Measurements from ENCODE around the gene GNB1. TPM values are rescaled to one million over a fixed set of nuclear protein-coding genes. Genes with fewer than 3 reads are reported as not detected.

The GNB1 gene
- total and polyA plus RNA-seq, 7 donors, result 119 to 197 (median 157) TPM

DNA sequence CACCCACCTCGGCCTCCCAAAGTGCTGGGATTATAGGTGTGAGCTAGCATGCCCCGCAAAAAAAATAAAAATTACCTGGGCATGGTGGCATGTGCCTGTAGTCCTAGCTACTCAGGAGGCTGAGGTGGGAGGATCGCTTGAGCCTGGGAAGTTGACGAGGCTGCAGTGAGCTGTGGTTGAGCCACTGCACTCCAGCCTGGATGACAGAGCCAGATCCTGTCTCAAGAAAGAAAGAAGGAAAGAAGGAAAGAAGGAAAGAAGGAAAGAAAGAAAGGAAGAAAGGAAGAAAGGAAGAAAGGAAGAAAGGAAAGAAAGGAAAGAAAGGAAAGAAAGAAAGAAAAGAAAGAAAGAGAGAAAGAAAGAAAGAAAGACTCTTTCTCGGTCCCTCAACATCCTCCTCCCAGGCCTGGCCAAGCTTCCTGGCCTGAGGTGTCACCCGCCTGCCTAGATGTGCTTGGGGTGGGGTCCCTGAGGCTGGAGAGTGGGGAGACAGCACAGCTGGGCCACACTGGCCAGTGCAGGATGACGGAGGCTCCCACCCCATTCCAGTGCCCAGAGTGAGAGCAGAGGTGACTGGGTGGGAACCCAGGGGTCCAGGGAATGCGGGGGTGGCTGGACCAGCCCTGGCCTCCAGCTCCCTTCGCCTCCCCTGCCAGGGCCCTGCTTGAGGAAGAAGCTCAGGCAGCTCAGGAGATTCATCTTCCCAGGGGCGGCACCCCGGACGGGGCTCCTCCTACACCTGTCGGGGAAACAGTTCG, 10.2 kb upstream of the GNB1 start:
- WGBS, 2 donors, result 62 to 80% methylated on average over 14 of the region's 14 CpGs
- intact Hi-C loops (cut with DNase I), result no loop called here
- no peak for DNase-seq

GRCh38 chr1:1899967-1900327, 9.1 kb upstream of the GNB1 start:
- peaks cover 0 to 19% (median 16%) of the 10 kb centered on the region in 3 donors for H3K27me3 ChIP-seq
- DNase-seq, result no peak
- 71 to 93% methylated on average over 9 of the region's 9 CpGs for WGBS, 2 donors
- no peaks in the 10 kb centered on the region for H3K36me3 ChIP-seq
- H3K27ac ChIP-seq, result no peak overlapping the region
- no peaks in the 10 kb centered on the region for H3K9me3 ChIP-seq
- H3K4me1 ChIP-seq, result peaks cover 0 to 4% (median 1%) of the 10 kb centered on the region in 4 donors
- intact Hi-C loops (cut with DNase I), result no loop called here
- H3K4me3 ChIP-seq, result no peak overlapping the region
- no peak for TF ChIP-seq EP300 (IDR thresholded peaks at IDR 0.05)
- no peak for TF ChIP-seq POLR2AphosphoS5 (IDR thresholded peaks at IDR 0.05)
- TF ChIP-seq POLR2A (IDR thresholded peaks at IDR 0.05), result no peak
- TF ChIP-seq CTCF (IDR thresholded peaks at IDR 0.05), result no peak

More for the DNA sequence above, 10.2 kb upstream of the GNB1 start:
- TF ChIP-seq POLR2A (IDR thresholded peaks at IDR 0.05) (no peak), EP300 (IDR thresholded peaks at IDR 0.05) (no peak), POLR2AphosphoS5 (IDR thresholded peaks at IDR 0.05) (no peak), CTCF (IDR thresholded peaks at IDR 0.05) (no peak)
- no peaks in the 10 kb centered on the region for H3K9me3 ChIP-seq
- peaks cover 0 to 8% (median 6%) of the 10 kb centered on the region in 3 donors for H3K27me3 ChIP-seq
- H3K4me3 ChIP-seq, result no peak overlapping the region
- H3K36me3 ChIP-seq, result no peaks in the 10 kb centered on the region
- H3K4me1 ChIP-seq, result peaks cover 0 to 4% (median 0%) of the 10 kb centered on the region in 4 donors
- H3K27ac ChIP-seq, result no peak overlapping the region

DNA sequence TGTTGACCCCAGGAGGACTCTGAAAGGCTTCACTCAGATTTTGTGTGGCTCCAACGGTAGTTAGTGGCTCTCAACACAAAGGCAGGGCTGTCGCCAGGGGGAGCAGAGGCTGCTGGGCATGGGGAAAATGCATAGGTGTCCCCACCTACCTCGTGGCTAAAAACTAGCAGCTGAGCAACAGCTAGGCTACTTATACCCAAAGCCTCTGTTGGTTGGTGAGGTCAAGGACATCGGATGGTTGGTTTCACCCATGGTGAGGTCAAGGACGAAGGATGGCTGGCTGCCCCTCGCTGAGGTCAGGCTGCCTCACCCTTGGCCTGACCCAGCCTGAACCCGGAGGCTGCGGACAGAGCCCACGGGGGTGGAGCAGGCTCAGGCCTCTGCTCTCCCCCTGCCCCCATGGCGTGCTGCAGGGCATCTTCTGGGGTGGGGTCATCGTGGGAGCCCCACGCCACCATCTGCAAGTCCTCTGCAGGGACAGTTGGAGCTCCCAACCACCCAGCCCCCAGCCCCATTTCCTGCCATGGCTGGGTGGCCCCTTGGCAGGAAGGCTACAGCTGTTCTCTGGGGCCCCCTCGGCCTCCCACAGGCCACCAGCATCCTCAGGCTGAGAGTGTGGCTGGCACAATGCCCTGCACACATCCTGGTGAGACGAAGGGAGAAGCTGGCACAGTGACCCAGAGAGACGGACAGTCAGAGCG, 8.5 kb upstream of the GNB1 start:
- no peak overlapping the region for H3K27ac ChIP-seq
- peaks cover 0 to 24% (median 20%) of the 10 kb centered on the region in 3 donors for H3K27me3 ChIP-seq
- WGBS, 2 donors, result 39 to 75% methylated on average over 16 of the region's 16 CpGs
- H3K36me3 ChIP-seq, result no peaks in the 10 kb centered on the region
- no peaks in the 10 kb centered on the region for H3K9me3 ChIP-seq
- H3K4me1 ChIP-seq, result peaks cover 0 to 10% (median 4%) of the 10 kb centered on the region in 4 donors
- no peak for DNase-seq
- H3K4me3 ChIP-seq, result no peak overlapping the region
- TF ChIP-seq POLR2AphosphoS5 (IDR thresholded peaks at IDR 0.05), result no peak
- TF ChIP-seq CTCF (IDR thresholded peaks at IDR 0.05), result no peak
- TF ChIP-seq POLR2A (IDR thresholded peaks at IDR 0.05), result no peak
- no peak for TF ChIP-seq EP300 (IDR thresholded peaks at IDR 0.05)
- intact Hi-C loops (cut with DNase I), result no loop called here

GRCh38 chr1:1898246-1898933, 7.5 kb upstream of the GNB1 start:
- WGBS, 2 donors, result 91 to 93% methylated on average over 6 of the region's 6 CpGs
- Histone ChIP-seq H3K4me1 (peaks cover 0 to 14% (median 4%) of the 10 kb centered on the region in 4 donors), H3K9me3 (no peaks in the 10 kb centered on the region), H3K4me3 (no peak overlapping the region), H3K27me3 (peaks cover 0 to 24% (median 24%) of the 10 kb centered on the region in 3 donors), H3K27ac (no peak overlapping the region), H3K36me3 (no peaks in the 10 kb centered on the region)
- intact Hi-C loops (cut with DNase I), result no loop called here
- DNase-seq, result no peak
- TF ChIP-seq POLR2AphosphoS5 (IDR thresholded peaks at IDR 0.05) (no peak), EP300 (IDR thresholded peaks at IDR 0.05) (no peak), POLR2A (IDR thresholded peaks at IDR 0.05) (no peak), CTCF (IDR thresholded peaks at IDR 0.05) (no peak)

All from sigmoid colon (tissue), 7 donors.